NCI-H2227 treated with DMSO at 0.1 percent for 48 hours (cell line): ENCODE data around the gene PLCG2.

Experiments used
- DNase-seq: peaks from one replicate; lab custom pipeline; 2025; lab: John Stamatoyannopoulos, UW

PLCG2 gene

GRCh38 chr16:81878529-81878928 is 99.4 kb downstream of the PLCG2 start:
- DNase-seq, result no peak

GRCh38 chr16:81879625-81880024 is 100.5 kb downstream of the PLCG2 start:
- no peak for DNase-seq

- DNase-seq, result no peak
Measured at GRCh38 chr16:81880816-81881215, 101.7 kb downstream of the PLCG2 start.

- DNase-seq, result no peak
Measured at GRCh38 chr16:81881228-81881627, 102.1 kb downstream of the PLCG2 start.

- DNase-seq, result no peak
Measured at GRCh38 chr16:81882559-81882958, 103.5 kb downstream of the PLCG2 start.

GRCh38 chr16:81883235-81883634 is 104.1 kb downstream of the PLCG2 start:
- DNase-seq, result no peak

- DNase-seq, result no peak
Measured at GRCh38 chr16:81885976-81886586, 107.0 kb downstream of the PLCG2 start.

GRCh38 chr16:81888520-81889394 is 109.7 kb downstream of the PLCG2 start:
- DNase-seq, result no peak

GRCh38 chr16:81891736-81892364 is 112.8 kb downstream of the PLCG2 start:
- DNase-seq, result no peak

GRCh38 chr16:81894592-81894991 is 115.5 kb downstream of the PLCG2 start:
- DNase-seq, result no peak

- DNase-seq, result no peak
Measured at GRCh38 chr16:81896902-81897301, 117.8 kb downstream of the PLCG2 start.

- no peak for DNase-seq
Measured at GRCh38 chr16:81899601-81900000, 120.5 kb downstream of the PLCG2 start.

GRCh38 chr16:81900014-81900413 is 120.9 kb downstream of the PLCG2 start:
- DNase-seq, result no peak

- DNase-seq, result no peak
Measured at GRCh38 chr16:81900456-81900855, 121.4 kb downstream of the PLCG2 start.

GRCh38 chr16:81901484-81901883 is 122.4 kb downstream of the PLCG2 start:
- DNase-seq, result no peak

GRCh38 chr16:81902025-81902424 is 122.9 kb downstream of the PLCG2 start:
- DNase-seq, result no peak

GRCh38 chr16:81904320-81904719 is 125.2 kb downstream of the PLCG2 start:
- no peak for DNase-seq

- DNase-seq, result no peak
Measured at GRCh38 chr16:81905277-81905676, 126.2 kb downstream of the PLCG2 start.

GRCh38 chr16:81907681-81908080 is 128.6 kb downstream of the PLCG2 start:
- DNase-seq, result no peak

- DNase-seq, result no peak
Measured at GRCh38 chr16:81908466-81909262, 129.6 kb downstream of the PLCG2 start.

- no peak for DNase-seq
Measured at GRCh38 chr16:81910366-81910885, 131.3 kb downstream of the PLCG2 start.

GRCh38 chr16:81912395-81912794 is 133.3 kb downstream of the PLCG2 start:
- no peak for DNase-seq
